T-helper 2 cell (primary cell): ENCODE data around the gene PPP1R13B.
A peak's percentile ranks its signal among the peaks of the same experiment; 100 is the strongest.

ENCODE experiments used
- DNase-seq, 5 experiments: peaks; one replicate each; pipeline versions ENCODE4 v3.0.0 to v3.0.0-alpha.2; 2012 to 2022

PPP1R13B gene

GRCh38 chr14:103727313-103727980, 119.9 kb downstream of the PPP1R13B start:
- no peak for DNase-seq

GRCh38 chr14:103726474-103726873, 120.9 kb downstream of the PPP1R13B start:
- no peak for DNase-seq

DNA sequence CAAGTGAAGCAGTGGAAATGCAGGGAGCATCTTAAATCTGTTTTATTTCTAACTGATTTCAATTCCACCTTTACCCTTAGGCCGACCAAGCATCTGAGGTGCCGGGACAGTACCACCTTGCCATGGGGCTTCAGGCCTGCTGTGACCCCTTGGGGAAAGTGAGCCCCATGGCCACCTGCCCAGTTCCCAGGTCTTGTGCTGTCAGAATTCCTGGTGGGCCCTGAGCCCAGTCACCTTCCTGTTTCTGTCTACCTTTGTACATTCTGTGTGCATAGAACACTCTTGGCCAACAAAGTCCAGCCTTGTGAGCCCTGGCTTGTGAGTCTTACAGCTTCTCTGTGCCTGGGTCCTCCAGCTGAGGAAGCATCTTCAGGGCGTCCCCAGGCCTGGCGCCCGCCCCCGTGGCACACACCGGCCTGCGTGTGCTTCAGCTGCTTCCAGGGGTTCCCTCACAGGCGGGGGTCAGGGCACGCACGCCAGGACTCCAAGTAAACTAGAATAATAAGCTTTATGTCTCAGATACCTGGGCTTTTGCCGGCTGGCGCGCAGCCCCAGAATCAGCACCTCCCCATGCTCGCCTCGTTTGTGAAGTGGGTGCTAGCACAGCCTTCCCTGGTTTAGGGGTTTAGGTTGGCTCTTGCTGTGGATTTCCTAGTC, 121.5 kb downstream of the PPP1R13B start:
- no peak for DNase-seq

DNA sequence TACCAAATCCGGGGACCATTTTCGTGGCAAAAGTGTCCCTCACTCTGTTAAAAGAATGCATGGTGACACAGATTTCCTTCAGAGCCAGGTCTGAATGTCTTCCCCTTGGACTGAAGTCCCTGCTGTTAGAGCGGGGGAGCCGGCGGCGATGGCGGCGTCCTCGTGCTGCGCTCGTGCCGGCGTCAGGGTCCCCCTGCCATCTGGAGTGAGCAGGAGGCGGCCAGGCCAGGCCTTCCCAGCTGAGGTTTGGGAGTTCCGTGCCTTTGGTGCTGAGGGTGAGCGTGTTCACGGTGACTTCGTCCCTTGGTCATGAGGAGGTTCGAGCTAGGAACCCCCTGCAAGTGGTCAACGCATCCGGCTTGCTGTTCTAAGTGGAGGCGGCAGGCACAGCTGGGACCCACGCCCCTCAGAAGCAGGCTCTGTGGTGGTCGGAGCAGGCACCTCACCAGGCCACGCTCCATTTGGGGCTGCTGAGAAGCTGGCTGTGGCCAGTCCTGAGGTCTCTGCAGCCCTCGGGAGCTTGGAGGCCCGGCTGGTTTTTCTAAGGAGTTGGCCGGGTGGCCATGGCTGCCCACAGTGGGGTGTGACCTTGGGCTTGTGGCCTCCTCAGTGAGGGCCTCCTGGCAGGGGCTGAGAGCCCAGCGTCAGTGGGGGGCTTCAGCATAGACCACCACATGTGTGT, 122.2 kb downstream of the PPP1R13B start:
- DNase-seq: no peak

- DNase-seq: no peak
These were observed 123.3 kb downstream of the PPP1R13B start for GRCh38 chr14:103724116-103724515.

GRCh38 chr14:103723748-103724081, 123.7 kb downstream of the PPP1R13B start:
- no peak for DNase-seq

DNA sequence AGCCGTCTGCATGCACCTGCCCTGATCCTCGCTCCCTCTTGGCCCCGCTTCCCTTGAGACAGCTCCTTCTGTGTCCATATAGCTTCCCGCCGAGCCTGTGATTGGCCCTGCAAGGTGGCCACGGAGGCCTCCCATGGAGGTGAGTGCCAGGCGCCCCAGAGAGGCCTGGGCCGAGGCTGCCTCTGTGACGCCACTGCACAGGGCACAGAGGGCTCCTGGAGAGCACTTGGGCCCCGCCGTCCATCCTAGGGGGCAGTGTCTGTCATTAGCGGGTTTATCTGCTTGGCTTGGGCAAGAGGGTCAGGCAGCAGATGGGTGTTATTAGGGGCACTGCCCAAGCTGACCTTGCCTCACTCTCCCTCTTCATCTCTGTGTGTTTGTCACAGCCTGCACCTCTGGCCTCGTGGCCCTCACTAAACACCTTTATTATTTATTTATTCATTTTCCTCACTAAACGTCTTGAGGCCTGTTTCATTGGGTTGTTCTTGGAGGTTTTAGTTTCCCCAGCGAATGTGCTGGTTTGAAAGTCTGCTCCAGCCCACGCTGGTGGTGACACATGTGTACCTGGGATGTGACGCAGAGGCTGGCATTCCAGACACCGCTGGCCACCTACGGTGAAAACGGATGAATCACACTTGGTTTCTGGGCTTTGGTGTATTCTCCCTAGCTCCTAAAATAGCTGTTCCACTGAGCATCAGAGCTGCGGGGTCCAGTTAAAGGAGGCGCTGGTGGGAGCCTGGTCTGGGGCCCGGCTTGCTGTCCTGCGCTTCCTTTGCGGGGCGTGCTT, 125.8 kb downstream of the PPP1R13B start:
- peak in 1 of 5 experiments; percentile 40 for DNase-seq

DNA sequence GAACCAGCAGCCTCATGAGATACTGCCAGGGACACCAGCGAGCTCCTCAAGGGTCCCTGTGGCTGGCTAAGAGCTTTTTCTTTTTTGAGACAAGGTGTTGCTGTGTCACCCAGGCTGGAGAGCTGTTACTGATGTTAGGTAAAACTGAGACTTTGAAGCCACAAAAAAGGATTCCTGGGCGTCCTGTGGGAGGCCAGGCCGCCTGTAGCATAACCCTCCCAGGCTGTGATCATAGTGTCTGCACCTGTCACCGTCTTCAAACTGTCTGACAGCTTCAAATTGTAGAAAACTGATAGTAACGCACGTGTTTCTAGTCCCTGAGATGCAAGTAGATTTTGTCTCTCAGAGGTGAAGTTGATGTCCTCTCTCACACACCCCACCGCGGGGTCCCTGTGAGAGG, 127.6 kb downstream of the PPP1R13B start:
- DNase-seq: no peak

DNA sequence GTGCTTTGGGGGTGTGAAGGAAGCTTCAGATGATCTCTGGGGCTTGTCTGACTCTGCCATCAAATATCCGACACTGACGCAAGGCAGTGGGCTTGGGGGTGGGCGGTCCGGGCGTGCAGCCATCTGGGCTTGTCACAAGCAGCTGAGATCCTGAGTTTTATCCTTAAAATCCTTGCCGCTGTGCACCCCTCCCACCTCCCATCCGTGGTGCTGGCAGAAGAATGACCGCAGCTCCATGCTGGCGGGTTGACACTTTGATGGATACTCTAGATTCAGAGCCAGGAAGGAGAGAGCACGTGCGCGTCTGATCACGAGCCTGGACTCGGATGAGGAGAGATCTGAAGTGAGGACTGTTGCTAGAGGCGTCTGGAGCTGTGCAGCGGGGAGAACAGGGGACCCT, 128.8 kb downstream of the PPP1R13B start:
- DNase-seq: no peak

- no peak for DNase-seq
These were observed 130.4 kb downstream of the PPP1R13B start for GRCh38 chr14:103716899-103717411.

GRCh38 chr14:103716091-103716801, 131.1 kb downstream of the PPP1R13B start:
- DNase-seq: peak in 2 of 5 experiments; percentile 10 to 27

- peak; percentile 97 to 99 (median 99) for DNase-seq
These were observed 132.0 kb downstream of the PPP1R13B start, which contains the start of the genes XRCC3 and ZFYVE21 for GRCh38 chr14:103715052-103716000. XRCC3 (minus strand) TSS chr14:103715451; CDS start chr14:103711087, 4,364 bp downstream. ZFYVE21 (plus strand) TSS chr14:103715810; CDS start chr14:103715842, 32 bp downstream.

DNA sequence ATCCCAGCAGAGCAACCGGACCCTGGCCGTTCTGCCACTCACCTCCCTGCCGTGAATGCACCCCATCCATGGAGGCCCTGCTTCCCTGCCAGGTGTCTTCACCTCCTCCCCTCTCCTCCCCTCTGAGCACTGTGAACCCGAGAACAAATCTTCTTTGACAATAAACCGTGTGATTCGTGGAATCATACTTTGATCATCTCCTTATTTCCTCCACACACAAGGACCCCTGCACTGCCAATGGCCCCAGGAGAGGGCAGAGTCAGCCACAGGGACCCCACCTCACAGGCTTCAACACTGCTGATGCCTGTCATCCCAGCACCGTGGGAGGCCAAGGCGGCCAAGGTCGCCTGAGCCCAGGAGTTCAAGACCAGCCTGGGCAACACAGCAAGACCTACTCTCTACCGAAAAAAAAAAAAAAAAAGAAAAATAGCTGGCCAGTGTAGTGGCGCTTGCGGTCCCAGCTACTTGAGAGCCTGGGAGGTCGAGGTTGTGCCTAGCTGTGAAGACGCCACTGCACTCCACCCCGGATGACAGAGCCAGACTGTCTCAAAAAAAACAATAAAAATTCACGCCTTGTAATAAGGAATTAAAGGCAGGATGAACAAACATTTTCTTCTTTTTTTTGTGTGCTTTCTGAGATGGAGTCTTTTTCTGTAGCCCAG, 133.2 kb downstream of the PPP1R13B start:
- DNase-seq: no peak

DNA sequence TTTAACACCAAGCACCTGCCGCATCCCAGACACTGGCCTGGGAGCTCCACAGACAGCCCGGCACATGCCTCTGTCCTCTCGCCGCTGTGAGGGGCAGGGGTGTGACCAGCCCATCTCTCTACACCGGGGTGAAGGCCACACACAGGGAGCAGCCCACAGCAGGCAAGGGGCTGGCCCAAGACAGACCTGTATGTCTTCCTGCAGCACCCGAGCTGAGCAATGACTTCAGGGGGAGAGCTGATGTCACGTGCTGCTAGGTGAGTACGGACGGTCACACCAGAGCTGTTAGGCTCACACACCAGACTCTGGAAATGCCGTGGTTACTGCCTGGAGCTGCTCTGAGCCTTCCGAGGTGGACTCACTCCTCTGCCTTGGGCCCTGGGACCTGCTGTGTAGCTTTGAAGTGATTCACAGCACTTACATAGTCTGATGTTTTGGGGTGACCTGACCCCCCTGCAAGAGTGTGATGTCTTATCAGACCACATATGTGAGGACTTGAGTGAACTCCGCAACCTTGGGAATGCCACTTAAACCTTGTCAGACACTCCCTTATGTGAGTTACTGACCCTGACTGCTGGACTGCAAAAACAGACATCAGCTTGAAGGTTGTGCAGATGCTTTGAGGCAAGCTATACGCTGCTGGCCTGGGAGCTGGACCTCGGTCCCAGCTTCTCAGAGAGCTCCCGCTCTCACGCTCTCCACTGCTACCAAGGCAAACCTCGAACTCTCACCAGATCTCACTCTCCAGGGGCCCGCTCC, 133.9 kb downstream of the PPP1R13B start:
- DNase-seq: peak in 1 of 5 experiments; percentile 30

GRCh38 chr14:103712633-103713247, 134.6 kb downstream of the PPP1R13B start:
- DNase-seq: no peak

DNA sequence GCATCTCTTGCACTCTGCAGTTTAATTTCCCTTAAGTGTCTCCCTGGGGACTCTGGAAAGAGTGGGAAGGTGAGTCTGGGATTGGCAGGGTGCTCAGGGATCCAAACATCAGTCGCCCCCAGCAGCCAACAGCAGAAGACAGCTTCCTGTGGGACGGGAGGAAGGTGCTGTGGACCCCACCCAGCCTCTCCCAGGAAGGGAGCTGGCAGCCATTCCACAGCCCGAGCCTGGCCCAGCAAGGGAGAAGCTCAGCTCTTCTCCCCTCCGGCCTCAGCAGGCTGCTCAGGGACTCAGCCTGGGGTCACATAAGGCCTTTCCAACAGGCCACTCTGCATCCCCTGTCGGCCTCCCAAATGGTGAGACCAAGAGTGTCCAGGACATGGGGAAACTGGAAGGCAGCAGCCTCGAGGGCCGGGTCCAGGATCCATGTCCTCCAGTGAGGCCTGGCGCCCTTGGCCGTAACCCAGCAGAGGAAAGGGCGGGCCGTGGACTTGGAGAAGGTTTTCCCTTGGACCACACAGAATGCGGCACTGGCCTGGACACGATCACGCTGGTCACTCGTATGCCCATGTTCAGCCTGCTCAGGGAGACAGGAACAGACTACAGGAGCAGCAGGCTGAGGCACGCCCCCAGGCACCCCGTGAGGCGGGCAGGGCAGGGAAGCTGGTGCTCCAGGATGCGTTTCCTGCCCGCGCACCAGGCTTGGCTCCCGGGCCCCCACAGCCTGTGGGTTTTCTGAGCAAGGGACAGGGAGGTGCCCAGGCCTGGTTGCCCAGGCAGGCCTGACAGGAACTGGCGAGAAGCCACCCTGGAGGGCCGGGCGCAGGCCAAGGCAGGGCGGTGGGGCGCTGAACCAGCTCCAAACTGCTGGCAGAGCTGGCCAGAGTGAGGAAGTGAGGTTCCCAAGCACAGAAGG, 135.6 kb downstream of the PPP1R13B start:
- no peak for DNase-seq

- no peak for DNase-seq
These were observed 136.5 kb downstream of the PPP1R13B start for GRCh38 chr14:103710771-103711377.
